ENCODE data around the gene SLCO3A1.

GRCh38 chr15:92170897-92171296, 317.4 kb downstream of the SLCO3A1 start:
- TF ChIP-seq POLR2A (IDR thresholded peaks at IDR 0.05) (no peak), CTCF (IDR thresholded peaks at IDR 0.05) (no peak)
